ENCODE data around the gene SUN1.
"Not testable (repeated sequence)": the region's sequence is repeated elsewhere in the genome, so short reads cannot be mapped to it uniquely, and the experiment has no call there.

SUN1 gene

GRCh38 chr7:835485-836401, 3.5 kb downstream of the SUN1 start:
- DNase-seq, result no peak

- DNase-seq, result no peak
These were observed 4.2 kb downstream of the SUN1 start for GRCh38 chr7:836429-836828.

DNA sequence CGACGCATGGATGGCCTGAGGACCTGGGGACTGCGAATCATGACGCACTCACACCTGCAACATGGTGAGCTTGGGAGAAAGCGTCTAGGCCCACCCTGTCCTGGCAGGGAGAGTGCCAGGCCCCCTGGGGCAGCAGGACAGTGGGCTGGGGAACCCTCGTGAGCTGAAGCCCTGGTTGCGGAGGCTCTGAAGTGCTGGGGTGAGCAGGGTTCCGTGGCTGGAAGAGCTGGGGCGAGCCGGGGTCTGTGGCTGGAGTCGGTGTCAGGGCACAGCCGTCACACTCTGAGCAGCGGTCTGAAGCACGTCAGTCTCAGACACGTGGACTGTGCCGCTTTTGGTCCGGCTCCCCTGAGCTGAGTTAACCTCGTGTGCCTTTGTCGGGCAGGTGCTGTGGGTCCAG, 4.7 kb downstream of the SUN1 start:
- no peak for DNase-seq

DNA sequence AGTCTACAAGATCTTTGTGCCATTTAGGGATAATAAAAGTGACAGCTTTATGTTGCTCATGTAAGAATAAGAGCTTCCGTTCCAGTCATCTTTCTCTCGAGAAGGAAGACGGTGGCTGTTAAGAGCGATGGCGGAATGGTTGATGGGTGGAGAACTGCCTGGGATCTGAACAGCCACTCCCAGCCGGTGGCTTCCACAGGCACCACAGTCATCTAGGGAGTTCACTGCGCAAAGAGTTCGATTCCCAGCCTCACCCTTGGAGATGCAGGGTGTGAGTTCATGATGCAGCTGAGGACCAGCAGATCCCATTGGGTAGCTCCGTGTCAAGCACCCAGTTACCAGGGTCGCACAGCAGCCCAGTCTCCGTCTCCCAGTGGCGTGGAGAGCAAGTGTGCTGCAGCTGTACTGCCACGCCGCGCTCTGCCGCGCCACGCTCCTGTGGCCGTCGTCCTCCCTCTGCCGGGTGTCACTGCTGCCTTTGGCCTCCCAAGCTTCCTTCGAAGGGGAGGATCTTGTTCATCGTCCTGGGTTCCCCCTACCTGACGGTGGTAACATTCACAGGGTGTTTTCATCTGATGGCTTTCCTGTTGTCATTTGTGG, 7.8 kb downstream of the SUN1 start:
- no peak for DNase-seq

- DNase-seq, result no peak
These were observed 9.7 kb downstream of the SUN1 start for GRCh38 chr7:841943-842342.

- peak; percentile 36 for DNase-seq
These were observed 10.3 kb downstream of the SUN1 start for GRCh38 chr7:842431-843031.

DNA sequence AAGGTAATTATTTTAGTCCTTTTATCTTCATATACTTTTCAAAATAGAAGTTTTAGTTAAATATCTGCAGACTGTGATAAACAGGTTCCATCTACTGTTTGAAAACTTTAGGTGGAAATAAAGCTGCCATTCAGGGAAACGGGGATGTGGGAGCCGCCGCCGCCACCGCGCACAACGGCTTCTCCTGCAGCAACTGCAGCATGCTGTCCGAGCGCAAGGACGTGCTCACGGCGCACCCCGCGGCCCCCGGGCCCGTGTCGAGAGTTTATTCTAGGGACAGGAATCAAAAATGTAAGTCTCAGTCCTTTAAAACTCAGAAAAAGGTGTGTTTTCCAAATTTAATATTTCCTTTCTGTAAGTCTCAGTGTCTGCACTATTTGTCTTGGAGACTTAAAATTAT, 11.0 kb downstream of the SUN1 start:
- DNase-seq, result no peak

- no peak for DNase-seq
These were observed 11.8 kb downstream of the SUN1 start for GRCh38 chr7:844043-844442.

DNA sequence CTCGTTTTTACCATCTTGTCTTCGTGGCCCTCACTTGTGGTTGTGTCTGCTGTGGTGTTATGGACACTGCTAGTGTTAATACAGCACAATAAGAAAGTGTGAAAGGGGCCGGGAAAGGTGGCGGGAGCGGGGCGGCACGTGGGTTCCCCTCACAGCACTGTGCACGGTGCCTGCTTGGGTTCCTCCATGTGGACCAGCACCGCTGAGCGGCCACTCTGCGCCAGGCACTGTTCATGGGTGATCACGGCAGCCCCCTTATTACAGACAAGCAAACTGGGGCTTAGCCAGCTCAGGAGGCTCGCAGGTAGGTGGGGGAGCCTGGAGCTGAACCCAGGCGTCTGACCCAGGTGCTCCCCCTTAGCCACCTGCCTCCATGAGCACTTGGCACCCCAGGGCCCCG, 12.2 kb downstream of the SUN1 start:
- DNase-seq, result no peak

DNA sequence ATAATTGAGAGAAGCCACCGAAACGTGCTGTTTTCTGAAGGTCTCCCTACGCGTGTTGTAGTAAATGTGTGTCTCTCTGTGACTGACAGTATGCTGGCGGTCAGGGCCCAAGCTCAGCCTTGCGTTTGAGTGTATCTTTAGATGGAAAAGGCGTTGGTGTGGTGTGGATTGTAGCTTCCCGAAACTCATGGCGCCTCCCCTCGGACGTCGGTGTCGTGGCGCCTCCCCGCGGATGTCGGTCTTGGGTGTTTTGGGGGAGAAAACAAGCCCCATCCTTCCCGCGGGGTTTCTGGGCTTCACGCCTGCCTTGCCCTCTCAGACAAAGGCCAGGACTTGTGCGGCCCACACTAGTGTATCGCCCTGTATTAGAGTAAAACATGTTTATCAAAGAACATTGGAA, 12.8 kb downstream of the SUN1 start:
- DNase-seq, result no peak

- no peak for DNase-seq
These were observed 13.5 kb downstream of the SUN1 start for GRCh38 chr7:845731-846130.

GRCh38 chr7:846958-847650, 14.8 kb downstream of the SUN1 start:
- not testable (repeated sequence) for DNase-seq

GRCh38 chr7:847728-848127, 15.5 kb downstream of the SUN1 start:
- not testable (repeated sequence) for DNase-seq

- no peak for DNase-seq
These were observed 16.9 kb downstream of the SUN1 start for GRCh38 chr7:849145-849544.

- no peak for DNase-seq
These were observed 17.5 kb downstream of the SUN1 start for GRCh38 chr7:849781-850180.

- DNase-seq, result no peak
These were observed 18.9 kb downstream of the SUN1 start for GRCh38 chr7:851204-851603.

DNA sequence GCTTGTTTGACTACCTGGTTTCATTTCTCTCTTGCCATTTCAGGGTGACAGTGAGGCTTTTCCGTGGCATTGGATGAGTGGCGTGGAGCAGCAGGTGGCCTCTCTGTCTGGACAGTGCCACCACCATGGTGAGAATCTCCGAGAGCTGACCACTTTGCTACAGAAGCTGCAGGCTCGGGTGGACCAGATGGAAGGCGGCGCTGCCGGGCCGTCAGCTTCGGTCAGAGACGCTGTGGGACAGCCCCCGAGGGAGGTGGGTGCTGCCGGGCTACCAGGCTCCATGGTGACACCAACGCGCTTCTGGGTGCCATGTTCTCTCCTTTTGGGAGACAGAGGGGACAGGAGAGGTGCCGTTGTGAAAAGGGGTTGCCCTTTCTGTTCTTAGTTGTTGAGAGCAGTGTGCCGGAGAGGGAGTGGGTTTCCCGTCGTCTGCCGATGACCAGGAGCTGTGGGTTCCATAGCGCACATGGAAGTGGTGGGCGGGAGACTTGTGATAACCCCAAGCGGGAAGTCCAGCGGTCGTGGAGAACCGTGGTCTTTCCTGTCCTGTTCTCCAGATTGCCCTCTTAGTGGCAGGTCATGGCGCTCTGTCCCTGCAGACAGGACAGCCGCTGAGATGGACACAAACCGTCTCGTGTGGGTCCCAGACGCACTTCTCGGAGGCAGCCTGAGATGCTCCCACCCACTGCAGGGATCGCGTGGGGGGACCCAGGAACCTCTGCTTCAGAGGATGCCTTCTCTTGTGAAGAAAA, 21.3 kb downstream of the SUN1 start:
- no peak for DNase-seq

- no peak for DNase-seq
These were observed 22.0 kb downstream of the SUN1 start for GRCh38 chr7:854118-854775.

GRCh38 chr7:855686-856369, 23.6 kb downstream of the SUN1 start:
- DNase-seq, result no peak

DNA sequence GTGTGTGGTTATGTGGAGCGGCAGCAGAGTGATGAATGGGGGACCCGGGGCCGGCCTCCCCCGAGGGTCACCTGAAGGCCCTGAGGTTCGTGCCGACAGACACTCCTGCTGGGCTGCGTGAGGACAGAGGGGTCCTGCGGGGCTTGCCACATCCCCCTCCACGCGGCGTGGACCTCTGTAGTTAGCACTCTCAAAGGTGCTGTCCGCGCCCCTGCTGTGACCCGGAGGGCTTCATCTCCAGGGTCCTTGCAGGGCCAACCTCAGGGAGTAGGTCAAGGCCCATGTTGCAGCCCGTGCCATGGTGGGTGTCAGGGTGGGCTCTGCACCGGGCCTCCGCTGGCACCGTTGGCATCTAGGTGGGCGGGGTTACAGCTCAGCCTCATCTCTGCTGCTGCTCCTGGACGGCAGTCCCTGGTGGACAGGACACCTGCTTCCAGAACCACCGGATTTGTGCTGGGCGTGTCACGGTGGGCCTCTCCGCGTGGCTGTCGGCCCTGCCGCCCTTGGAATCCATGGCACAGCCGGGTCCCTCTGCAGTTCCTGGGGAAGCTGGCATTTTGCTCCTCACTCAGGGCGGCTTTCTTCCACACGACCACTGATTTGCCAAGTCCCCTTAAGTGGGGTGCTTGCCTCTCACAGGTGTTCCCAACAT, 24.3 kb downstream of the SUN1 start:
- DNase-seq, result no peak

- no peak for DNase-seq
These were observed 25.4 kb downstream of the SUN1 start for GRCh38 chr7:857661-858060.

All from midbrain (tissue), 1 donor.